ENCODE data around the gene SHISA6. TPM values are rescaled to one million over a fixed set of nuclear protein-coding genes. Genes with fewer than 3 reads are reported as not detected.

The SHISA6 gene
- total RNA-seq, 4 donors from 2014 or later, result 0.45 to 4.9 (median 3.3) TPM

DNA sequence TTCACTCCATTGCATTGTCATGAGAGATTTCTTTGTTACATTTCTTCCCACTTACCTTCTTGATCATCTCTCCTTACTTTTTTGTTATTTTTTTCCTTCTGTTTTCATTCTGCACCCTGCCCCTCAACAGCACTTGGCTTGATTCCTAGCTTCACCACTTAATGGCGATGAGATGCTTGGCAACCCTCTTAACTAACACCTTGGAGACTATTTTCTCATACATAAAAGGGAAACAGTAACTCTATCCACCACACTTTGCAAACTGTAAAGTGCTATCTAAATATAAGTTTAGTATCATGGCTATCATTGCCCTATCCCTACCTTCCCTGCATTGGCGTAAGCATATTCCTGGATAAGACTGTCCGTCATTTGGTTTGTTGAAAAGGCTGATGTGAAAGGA is 177.3 kb downstream of the SHISA6 start:
- no peak overlapping the region for H3K4me3 ChIP-seq
- no peaks in the 10 kb centered on the region for H3K4me1 ChIP-seq
- TF ChIP-seq, protein P1, sequence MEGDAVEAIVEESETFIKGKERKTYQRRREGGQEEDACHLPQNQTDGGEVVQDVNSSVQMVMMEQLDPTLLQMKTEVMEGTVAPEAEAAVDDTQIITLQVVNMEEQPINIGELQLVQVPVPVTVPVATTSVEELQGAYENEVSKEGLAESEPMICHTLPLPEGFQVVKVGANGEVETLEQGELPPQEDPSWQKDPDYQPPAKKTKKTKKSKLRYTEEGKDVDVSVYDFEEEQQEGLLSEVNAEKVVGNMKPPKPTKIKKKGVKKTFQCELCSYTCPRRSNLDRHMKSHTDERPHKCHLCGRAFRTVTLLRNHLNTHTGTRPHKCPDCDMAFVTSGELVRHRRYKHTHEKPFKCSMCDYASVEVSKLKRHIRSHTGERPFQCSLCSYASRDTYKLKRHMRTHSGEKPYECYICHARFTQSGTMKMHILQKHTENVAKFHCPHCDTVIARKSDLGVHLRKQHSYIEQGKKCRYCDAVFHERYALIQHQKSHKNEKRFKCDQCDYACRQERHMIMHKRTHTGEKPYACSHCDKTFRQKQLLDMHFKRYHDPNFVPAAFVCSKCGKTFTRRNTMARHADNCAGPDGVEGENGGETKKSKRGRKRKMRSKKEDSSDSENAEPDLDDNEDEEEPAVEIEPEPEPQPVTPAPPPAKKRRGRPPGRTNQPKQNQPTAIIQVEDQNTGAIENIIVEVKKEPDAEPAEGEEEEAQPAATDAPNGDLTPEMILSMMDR (IDR thresholded peaks at IDR 0.05), result no peak
- no peak for TF ChIP-seq POLR2A (IDR thresholded peaks at IDR 0.05)
- TF ChIP-seq POLR2AphosphoS5 (IDR thresholded peaks at IDR 0.05), result no peak
- no peak for TF ChIP-seq EP300 (IDR thresholded peaks at IDR 0.05)
- 87% methylated on average over 3 of the region's 3 CpGs for WGBS
- no peaks in the 10 kb centered on the region for H3K36me3 ChIP-seq
- no peak for DNase-seq (ENCODE audit: low spot score in 2 of 2)
- peaks cover 1% of the 10 kb centered on the region for H3K9me3 ChIP-seq
- no peak overlapping the region for H3K27ac ChIP-seq
- H3K27me3 ChIP-seq, result no peaks in the 10 kb centered on the region

DNA sequence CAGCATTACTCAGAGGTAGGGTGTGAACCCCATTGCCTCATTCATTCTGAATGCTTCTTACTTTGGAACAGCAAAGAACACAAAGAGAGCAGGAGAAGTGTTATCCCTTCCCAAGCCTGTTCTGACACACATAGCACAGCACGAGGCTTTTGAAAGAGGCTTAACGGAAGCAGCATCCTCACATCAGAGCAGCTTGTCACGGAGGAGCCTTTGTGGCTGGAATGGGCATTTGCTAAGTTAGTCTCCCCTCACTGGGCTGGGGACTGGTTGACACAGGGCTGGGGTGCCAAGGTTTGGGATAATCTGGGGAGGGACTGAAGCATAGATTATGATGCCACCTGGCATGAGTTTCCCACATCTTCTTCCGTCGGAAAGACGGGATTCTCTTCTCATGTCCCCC is 189.7 kb downstream of the SHISA6 start:
- no peak overlapping the region for H3K27ac ChIP-seq
- TF ChIP-seq POLR2AphosphoS5 (IDR thresholded peaks at IDR 0.05), result no peak
- TF ChIP-seq EP300 (IDR thresholded peaks at IDR 0.05), result no peak
- no peak for TF ChIP-seq POLR2A (IDR thresholded peaks at IDR 0.05)
- TF ChIP-seq, protein P1 (IDR thresholded peaks at IDR 0.05), result no peak
- 80% methylated on average over 5 of the region's 6 CpGs for WGBS

DNA sequence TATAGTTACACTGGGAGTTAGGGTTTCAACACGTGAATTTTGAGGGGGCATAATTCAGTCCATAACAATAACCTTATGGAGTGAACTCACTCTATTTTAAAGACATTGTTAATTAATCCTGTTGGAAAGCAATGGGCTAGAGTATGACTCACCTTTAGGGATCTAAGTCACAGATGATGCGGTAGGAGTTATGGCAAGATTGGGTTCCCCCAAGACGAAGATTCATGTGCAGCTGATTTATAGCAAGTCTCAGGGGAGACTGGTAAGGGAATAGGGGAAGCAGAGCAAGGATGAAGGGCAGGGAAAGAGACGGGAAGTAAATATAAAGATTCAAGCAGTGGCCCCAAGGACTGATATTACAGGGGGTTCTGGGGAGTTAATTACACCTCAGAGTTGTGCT is 197.7 kb downstream of the SHISA6 start:
- TF ChIP-seq POLR2AphosphoS5 (IDR thresholded peaks at IDR 0.05) (no peak), POLR2A (IDR thresholded peaks at IDR 0.05) (no peak)
- H3K27ac ChIP-seq, result no peak overlapping the region
- DNase-seq (ENCODE audit: low spot score in 2 of 2), result no peak
- H3K9me3 ChIP-seq, result no peaks in the 10 kb centered on the region
- no peaks in the 10 kb centered on the region for H3K4me1 ChIP-seq
- no peak overlapping the region for H3K4me3 ChIP-seq
- no peaks in the 10 kb centered on the region for H3K27me3 ChIP-seq
- 67% methylated on average over 4 of the region's 4 CpGs for WGBS
- no peaks in the 10 kb centered on the region for H3K36me3 ChIP-seq

More for the DNA sequence above, 189.7 kb downstream of the SHISA6 start:
- Histone ChIP-seq H3K36me3 (no peaks in the 10 kb centered on the region), H3K27me3 (peaks cover 2% of the 10 kb centered on the region), H3K9me3 (no peaks in the 10 kb centered on the region), H3K4me3 (no peak overlapping the region), H3K4me1 (no peaks in the 10 kb centered on the region)
- no peak for DNase-seq (ENCODE audit: low spot score in 2 of 2)

DNA sequence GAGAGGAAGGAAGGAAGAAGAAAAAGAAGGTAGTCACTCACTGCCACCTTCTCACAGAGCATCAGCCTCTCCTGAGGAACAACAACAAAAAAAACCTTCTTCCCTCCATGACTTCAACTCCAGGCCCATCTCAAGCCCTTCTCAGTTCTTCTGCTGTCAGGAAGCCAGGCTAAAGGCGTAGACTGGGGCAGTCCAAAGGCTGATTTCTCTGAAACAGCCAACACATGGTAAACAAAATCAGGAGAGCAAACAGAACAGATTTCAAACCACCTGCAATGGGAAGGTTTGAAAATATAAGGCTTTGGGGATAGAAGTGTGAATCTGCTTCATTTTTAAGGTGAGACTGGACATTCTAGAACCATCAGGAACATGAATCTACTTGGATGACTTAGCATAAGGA is 200.0 kb downstream of the SHISA6 start:
- Histone ChIP-seq H3K36me3 (no peaks in the 10 kb centered on the region), H3K27ac (no peak overlapping the region), H3K4me1 (no peaks in the 10 kb centered on the region), H3K4me3 (no peak overlapping the region), H3K27me3 (no peaks in the 10 kb centered on the region), H3K9me3 (no peaks in the 10 kb centered on the region)
- 76% methylated on average over 1 of the region's 1 CpG for WGBS
- DNase-seq (ENCODE audit: low spot score in 2 of 2), result no peak
- TF ChIP-seq POLR2A (IDR thresholded peaks at IDR 0.05) (no peak), POLR2AphosphoS5 (IDR thresholded peaks at IDR 0.05) (no peak)

DNA sequence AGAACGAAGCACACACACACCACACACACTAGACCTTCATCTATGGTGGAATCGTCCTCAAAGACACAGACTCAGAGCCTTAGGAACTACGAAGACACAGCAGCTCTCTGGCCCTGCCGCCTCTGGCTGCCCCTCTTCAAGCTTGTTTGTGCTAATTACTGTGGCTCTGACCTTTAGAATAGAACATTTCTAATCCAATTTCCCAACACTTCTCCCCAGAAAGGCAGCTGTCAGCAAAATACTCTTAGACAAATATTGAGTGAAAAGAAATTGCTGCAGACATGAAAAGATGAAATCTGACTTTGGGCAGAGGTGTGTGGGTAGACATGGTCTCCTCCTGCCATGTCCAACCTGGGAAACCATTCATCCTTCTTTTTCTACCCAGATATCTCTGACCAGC is 205.3 kb downstream of the SHISA6 start:
- WGBS, result 86% methylated on average over 4 of the region's 4 CpGs

DNA sequence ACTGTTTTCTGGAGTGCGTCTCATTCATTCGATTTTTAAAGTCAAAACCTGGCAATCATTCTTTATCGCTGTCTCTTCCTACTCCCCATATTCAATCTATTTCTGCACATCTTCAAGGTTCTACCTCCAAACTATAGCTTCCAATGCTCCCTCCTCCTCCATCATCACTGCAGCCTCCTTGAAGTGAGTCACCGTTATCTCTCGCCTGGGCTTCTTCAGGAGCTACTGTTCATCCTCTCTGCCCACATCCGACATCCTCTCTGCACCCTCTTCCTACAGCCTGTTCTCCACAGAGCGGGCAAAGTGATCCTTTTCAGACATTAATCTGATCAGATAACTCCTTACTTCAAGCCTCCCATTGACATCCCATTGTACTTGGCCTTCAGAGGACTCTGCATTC is 213.1 kb downstream of the SHISA6 start:
- Histone ChIP-seq H3K9me3 (no peaks in the 10 kb centered on the region), H3K36me3 (no peaks in the 10 kb centered on the region), H3K27me3 (no peaks in the 10 kb centered on the region), H3K4me3 (no peak overlapping the region), H3K27ac (no peak overlapping the region), H3K4me1 (no peaks in the 10 kb centered on the region)
- no peak for DNase-seq (ENCODE audit: low spot score in 2 of 2)
- TF ChIP-seq, protein P1 (IDR thresholded peaks at IDR 0.05), result no peak
- TF ChIP-seq POLR2A (IDR thresholded peaks at IDR 0.05) (no peak), EP300 (IDR thresholded peaks at IDR 0.05) (no peak), POLR2AphosphoS5 (IDR thresholded peaks at IDR 0.05) (no peak)
- 93% methylated on average over 7 of the region's 7 CpGs for WGBS

More for the DNA sequence above, 205.3 kb downstream of the SHISA6 start:
- no peak for TF ChIP-seq EP300 (IDR thresholded peaks at IDR 0.05)
- TF ChIP-seq POLR2AphosphoS5 (IDR thresholded peaks at IDR 0.05), result no peak
- TF ChIP-seq POLR2A (IDR thresholded peaks at IDR 0.05), result no peak
- TF ChIP-seq, protein P1 (IDR thresholded peaks at IDR 0.05), result no peak
- no peaks in the 10 kb centered on the region for H3K4me1 ChIP-seq
- H3K27me3 ChIP-seq, result no peaks in the 10 kb centered on the region
- no peaks in the 10 kb centered on the region for H3K9me3 ChIP-seq
- no peaks in the 10 kb centered on the region for H3K36me3 ChIP-seq
- H3K4me3 ChIP-seq, result no peak overlapping the region
- no peak for DNase-seq (ENCODE audit: low spot score in 2 of 2)
- H3K27ac ChIP-seq, result no peak overlapping the region
